BJ (cell line): ENCODE measurements around the gene CAP2. TPM values are rescaled to one million over a fixed set of nuclear protein-coding genes. Genes with fewer than 3 reads are reported as not detected.
A peak's percentile ranks its signal among the peaks of the same experiment; 100 is the strongest.

Experiments used
- CTCF ChIA-PET: fragments of 350-600 bp; formaldehyde crosslinking; extraction: SDS; loops from one replicate; lab custom pipeline; 2021; ENCODE audit warnings: antibody characterized with exemption, inconsistent platforms; lab: Yijun Ruan, JAX
- POLR2A ChIA-PET: fragments of 300-600 bp; sonication (Branson Sonifier 250); formaldehyde crosslinking; extraction: SDS; loops from one replicate; lab custom pipeline; 2021; ENCODE audit warnings: antibody characterized with exemption; lab: Charles Lee
- DNase-seq: peaks from one replicate; pipeline ENCODE4 v3.0.0-alpha.2; 2011; ENCODE audit warnings: low read depth
- H3K27me3 ChIP-seq: 2 replicates; pipeline ENCODE4 v1.6.0; 2011; ENCODE audit warnings: low read length; ENCODE audit not compliant: control insufficient read depth, insufficient read depth
- H3K36me3 ChIP-seq: 2 replicates; pipeline ENCODE4 v1.5.1; 2011; ENCODE audit warnings: low read length; ENCODE audit not compliant: control insufficient read depth, insufficient read depth
- H3K4me3 ChIP-seq: 2 replicates; pipeline ENCODE4 v1.5.1; 2011; ENCODE audit warnings: low read depth, mild to moderate bottlenecking, control low read depth, low read length
- CTCF ChIP-seq: IDR thresholded peaks from 2 replicates; pipeline ENCODE4 v1.5.1; 2011; ENCODE audit warnings: low read depth, mild to moderate bottlenecking, control low read depth, inconsistent platforms, low read length, moderate library complexity; ENCODE audit not compliant: insufficient read depth
- polyA plus RNA-seq: library from polyadenylated mRNA; depleted of rRNA; stranded (reverse); fragments of >200 nt; gene quantifications from 2 replicates; pipeline ENCODE4 v1.2.3, GENCODE V29; 2011

CAP2 gene
- polyA plus RNA-seq, 1 experiment = 84.4 TPM

- peak; percentile 52 for DNase-seq
- H3K4me3 ChIP-seq = peak overlapping the region; percentile 24
- ChIA-PET CTCF (interaction anchor here (0.6 to 0.9 kb wide), 2 partner anchors 11 to 111 kb away, joined by 3 read pairs; no protein-coding TSS in a partner anchor), POLR2A (interaction anchor here (0.7 to 1.7 kb wide), 2 partner anchors 36 to 673 kb away, joined by 3 to 8 read pairs; no protein-coding TSS in a partner anchor)
- no peaks in the 10 kb centered on the region for H3K27me3 ChIP-seq
- no peak for TF ChIP-seq CTCF
- no peaks in the 10 kb centered on the region for H3K36me3 ChIP-seq
These were observed 25.1 kb downstream of the CAP2 start for GRCh38 chr6:17418281-17419188.

GRCh38 chr6:17419189-17419575, 25.8 kb downstream of the CAP2 start:
- H3K27me3 ChIP-seq = no peaks in the 10 kb centered on the region
- TF ChIP-seq CTCF = no peak
- H3K4me3 ChIP-seq = no peak overlapping the region
- ChIA-PET CTCF (interaction anchor here (0.9 to 1.1 kb wide), 2 partner anchors 11 to 110 kb away, joined by 3 read pairs; no protein-coding TSS in a partner anchor), POLR2A (interaction anchor here (0.7 to 1.7 kb wide), 2 partner anchors 36 to 674 kb away, joined by 3 to 8 read pairs; no protein-coding TSS in a partner anchor)
- no peaks in the 10 kb centered on the region for H3K36me3 ChIP-seq
- DNase-seq = peak; percentile 17

- TF ChIP-seq CTCF = no peak
- Histone ChIP-seq H3K4me3 (no peak overlapping the region), H3K36me3 (no peaks in the 10 kb centered on the region), H3K27me3 (no peaks in the 10 kb centered on the region)
- POLR2A ChIA-PET = no interaction called here
- no peak for DNase-seq
- CTCF ChIA-PET = interaction anchor here (0.7 to 1.1 kb wide), 2 partner anchors 9 to 216 kb away, joined by 3 to 4 read pairs; no protein-coding TSS in a partner anchor
These were observed 27.0 kb downstream of the CAP2 start for GRCh38 chr6:17420368-17420767.

GRCh38 chr6:17421406-17421805, 28.0 kb downstream of the CAP2 start:
- Histone ChIP-seq H3K4me3 (no peak overlapping the region), H3K36me3 (no peaks in the 10 kb centered on the region), H3K27me3 (no peaks in the 10 kb centered on the region)
- DNase-seq = no peak
- TF ChIP-seq CTCF = no peak
- POLR2A ChIA-PET = no interaction called here
- CTCF ChIA-PET = no interaction called here

- Histone ChIP-seq H3K36me3 (peaks cover 5% of the 10 kb centered on the region), H3K27me3 (no peaks in the 10 kb centered on the region), H3K4me3 (no peak overlapping the region)
- no peak for TF ChIP-seq CTCF
- ChIA-PET POLR2A (no interaction called here), CTCF (no interaction called here)
- DNase-seq = no peak
These were observed 29.6 kb downstream of the CAP2 start for GRCh38 chr6:17423026-17423425.
